Uterus (tissue), 4 donors: ENCODE data around the gene MT1H. TPM values are rescaled to one million over a fixed set of nuclear protein-coding genes. Genes with fewer than 3 reads are reported as not detected.

Source experiments
- DNase-seq, 2 donors: peaks; one replicate each; pipeline ENCODE4 v3.0.0-alpha.2; 2019 to 2020
- H3K27ac ChIP-seq, 2 donors: fragments of 200-600 bp; sonication (generic); 1 replicate in 1 of 2; 2 replicates in 1 of 2; pipeline ENCODE4 v1.5.1; 2016 to 2018
- H3K27me3 ChIP-seq, 2 donors: fragments of 200-600 bp; sonication (generic); one replicate each; pipeline ENCODE4 v1.5.1; 2018 to 2019; ENCODE audit warnings: control low read depth in 1 of 2
- H3K36me3 ChIP-seq, 2 donors: fragments of 200-600 bp; sonication (generic); one replicate each; pipeline ENCODE4 v1.5.1; 2019; ENCODE audit warnings: control low read depth in 1 of 2
- H3K4me1 ChIP-seq, 2 donors: fragments of 200-600 bp; sonication (generic); one replicate each; pipeline ENCODE4 v1.5.1; 2018 to 2019; ENCODE audit warnings: control low read depth in 1 of 2
- H3K4me3 ChIP-seq, 2 donors: fragments of 200-600 bp; sonication (generic); 1 replicate in 1 of 2; 2 replicates in 1 of 2; pipeline ENCODE4 v1.5.1; 2018 to 2019; ENCODE audit warnings: mild to moderate bottlenecking in 1 of 2
- H3K9me3 ChIP-seq, 2 donors: fragments of 200-600 bp; sonication (generic); one replicate each; pipeline ENCODE4 v1.5.1; 2019; ENCODE audit warnings: control low read depth in 1 of 2
- CTCF ChIP-seq, 4 experiments: fragments of 200-600 bp in 2 of 4; fragments of 450-650 bp in 2 of 4; sonication (generic) in 2 of 4; IDR thresholded peaks; one replicate each; pipeline ENCODE4 v1.5.1; 2016 to 2019; ENCODE audit warnings: antibody characterized with exemption in 4 of 4, mild to moderate bottlenecking in 2 of 4, moderate library complexity in 1 of 4
- POLR2A ChIP-seq, 2 donors: fragments of 450-650 bp; IDR thresholded peaks; one replicate each; pipeline ENCODE4 v1.6.1; 2016; ENCODE audit warnings: antibody characterized with exemption in 2 of 2, mild to moderate bottlenecking in 1 of 2, moderate library complexity in 1 of 2
- intact Hi-C: fragments of 100-400 bp; cut with DNase I; formaldehyde crosslinking; loops from one replicate; pipeline ENCODE4 v1.15.1; 2023; ENCODE audit warnings: low total_unique reads
- total RNA-seq, 4 donors: library from RNA; depleted of rRNA in 3 of 4; stranded (reverse); fragments of >200 nt in 3 of 4; gene quantifications; one replicate each; pipeline versions ENCODE4 v1.1.0 to v1.2.4, GENCODE V29; 2014 to 2023
- donor health status: DM: yes; HTN: yes; CAD: no.

Gene MT1H
- total RNA-seq, 4 donors from 2014 or later = not detected

DNA sequence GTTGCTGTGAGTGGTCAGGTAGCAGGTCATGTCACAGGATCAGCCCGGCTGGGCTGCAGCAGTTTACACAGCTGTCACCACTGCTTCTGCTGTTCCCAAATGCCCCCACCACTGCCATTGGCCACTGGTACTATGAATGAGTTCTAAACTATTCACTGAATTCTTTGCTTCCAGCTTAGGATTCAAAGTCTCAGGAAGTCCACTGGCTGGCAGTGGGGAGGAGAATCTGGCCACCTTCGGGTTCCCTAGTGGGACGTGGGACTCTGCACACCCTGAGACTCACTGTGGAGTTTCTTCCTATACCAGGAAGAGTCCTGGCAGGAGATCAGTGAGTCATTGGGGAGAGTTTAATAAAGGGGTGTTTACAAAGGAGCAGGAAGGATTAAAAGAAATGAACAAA lies 19.6 kb downstream of the MT1H start:
- no peak for TF ChIP-seq CTCF (IDR thresholded peaks at IDR 0.05)
- TF ChIP-seq POLR2A (IDR thresholded peaks at IDR 0.05) = no peak
- no peak overlapping the region for H3K27ac ChIP-seq
- intact Hi-C loops = no loop called here

GRCh38 chr16:56690420-56691122 lies 21.0 kb downstream of the MT1H start:
- Histone ChIP-seq H3K4me1 (no peaks in the 10 kb centered on the region), H3K27me3 (no peaks in the 10 kb centered on the region), H3K4me3 (no peak overlapping the region), H3K36me3 (no peaks in the 10 kb centered on the region), H3K27ac (no peak overlapping the region), H3K9me3 (no peaks in the 10 kb centered on the region)
- no peak for TF ChIP-seq CTCF (IDR thresholded peaks at IDR 0.05)
- no peak for TF ChIP-seq POLR2A (IDR thresholded peaks at IDR 0.05)
- DNase-seq = no peak
- intact Hi-C loops = no loop called here

More for the DNA sequence above, 19.6 kb downstream of the MT1H start:
- H3K4me3 ChIP-seq = no peak overlapping the region
- H3K9me3 ChIP-seq = no peaks in the 10 kb centered on the region
- H3K27me3 ChIP-seq = no peaks in the 10 kb centered on the region
- H3K4me1 ChIP-seq = no peaks in the 10 kb centered on the region
- no peaks in the 10 kb centered on the region for H3K36me3 ChIP-seq
- DNase-seq = no peak

- Histone ChIP-seq H3K9me3 (no peaks in the 10 kb centered on the region), H3K27ac (no peak overlapping the region), H3K36me3 (no peaks in the 10 kb centered on the region), H3K4me3 (no peak overlapping the region), H3K27me3 (no peaks in the 10 kb centered on the region), H3K4me1 (no peaks in the 10 kb centered on the region)
- TF ChIP-seq POLR2A (IDR thresholded peaks at IDR 0.05) (no peak), CTCF (IDR thresholded peaks at IDR 0.05) (no peak)
- intact Hi-C loops = no loop called here
- no peak for DNase-seq
Measured at GRCh38 chr16:56691885-56692284, 22.3 kb downstream of the MT1H start.

- Histone ChIP-seq H3K4me1 (no peaks in the 10 kb centered on the region), H3K36me3 (no peaks in the 10 kb centered on the region), H3K27me3 (no peaks in the 10 kb centered on the region), H3K27ac (no peak overlapping the region), H3K9me3 (no peaks in the 10 kb centered on the region), H3K4me3 (no peak overlapping the region)
- TF ChIP-seq CTCF (IDR thresholded peaks at IDR 0.05) (no peak), POLR2A (IDR thresholded peaks at IDR 0.05) (no peak)
- DNase-seq = no peak
- intact Hi-C loops = no loop called here
Measured at GRCh38 chr16:56695246-56695645, 25.6 kb downstream of the MT1H start.

GRCh38 chr16:56697456-56698155 lies 28.0 kb downstream of the MT1H start:
- no peak for DNase-seq
- no peaks in the 10 kb centered on the region for H3K9me3 ChIP-seq
- intact Hi-C loops = no loop called here
- H3K36me3 ChIP-seq = no peaks in the 10 kb centered on the region
- no peak overlapping the region for H3K27ac ChIP-seq
- H3K27me3 ChIP-seq = no peaks in the 10 kb centered on the region
- no peak overlapping the region for H3K4me3 ChIP-seq
- H3K4me1 ChIP-seq = no peaks in the 10 kb centered on the region
- no peak for TF ChIP-seq POLR2A (IDR thresholded peaks at IDR 0.05)
- no peak for TF ChIP-seq CTCF (IDR thresholded peaks at IDR 0.05)
